ENCODE measurements around the gene MORC3. TPM values are rescaled to one million over a fixed set of nuclear protein-coding genes. Genes with fewer than 3 reads are reported as not detected.

Gene MORC3
- total RNA-seq, 3 donors from 2014 or later (not counting 1 experiment from before 2014, with no cell fraction given), result 59.7 to 74.1 (median 64.8) TPM

GRCh38 chr21:36402339-36402738 is 82.3 kb downstream of the MORC3 start:
- H3K4me1 ChIP-seq (ENCODE audit: control insufficient read depth, insufficient read depth, low read length), result peaks cover 7% of the 10 kb centered on the region
- no peak overlapping the region for H3K27ac Mint-ChIP-seq

GRCh38 chr21:36403713-36404112 is 83.7 kb downstream of the MORC3 start:
- H3K4me1 ChIP-seq (ENCODE audit: control insufficient read depth, insufficient read depth, low read length), result peaks cover 7% of the 10 kb centered on the region
- intact Hi-C loops (cut with micrococcal nuclease), result no loop called here
- peak in 1 of 2 donors; percentile 28 for DNase-seq
- Mint-ChIP-seq H3K4me3 (peak overlapping the region; percentile 45), H3K36me3 (no peaks in the 10 kb centered on the region), H3K4me1 (peaks cover 6 to 18% of the 10 kb centered on the region in 2 donors), H3K9me3 (no peaks in the 10 kb centered on the region), H3K27me3 (ENCODE audit: low read depth in 2 of 2) (no peaks in the 10 kb centered on the region), H3K27ac (peak overlapping the region in 1 of 2 donors; percentile 72)
- peak; percentile 90 to 99 (median 99) for ATAC-seq
- TF ChIP-seq CTCF (IDR thresholded peaks at IDR 0.05), result no peak
- no peaks in the 10 kb centered on the region for H3K9me3 ChIP-seq (ENCODE audit: control insufficient read depth, insufficient read depth, low read length)
- peaks cover 4% of the 10 kb centered on the region for H3K36me3 ChIP-seq (ENCODE audit: control insufficient read depth, insufficient read depth, low read length)
- 59% methylated on average over 5 of the region's 5 CpGs for WGBS (ENCODE audit: insufficient coverage)
- H3K27me3 ChIP-seq (ENCODE audit: control insufficient read depth, insufficient read depth, low read length), result no peaks in the 10 kb centered on the region
- H3K4me3 ChIP-seq (ENCODE audit: low read length), result no peak overlapping the region
- no peak overlapping the region for H3K27ac ChIP-seq (ENCODE audit: low read length)

More at GRCh38 chr21:36402339-36402738, 82.3 kb downstream of the MORC3 start:
- intact Hi-C loops (cut with micrococcal nuclease), result no loop called here
- DNase-seq (no peak), ATAC-seq (no peak)
- Mint-ChIP-seq H3K27me3 (ENCODE audit: low read depth in 2 of 2) (no peaks in the 10 kb centered on the region), H3K4me1 (peaks cover 6 to 13% of the 10 kb centered on the region in 2 donors), H3K9me3 (no peaks in the 10 kb centered on the region), H3K36me3 (no peaks in the 10 kb centered on the region), H3K4me3 (peak overlapping the region; percentile 17)
- Histone ChIP-seq H3K4me3 (ENCODE audit: low read length) (no peak overlapping the region), H3K27ac (ENCODE audit: low read length) (no peak overlapping the region), H3K9me3 (ENCODE audit: control insufficient read depth, insufficient read depth, low read length) (no peaks in the 10 kb centered on the region), H3K36me3 (ENCODE audit: control insufficient read depth, insufficient read depth, low read length) (peaks cover 4% of the 10 kb centered on the region), H3K27me3 (ENCODE audit: control insufficient read depth, insufficient read depth, low read length) (no peaks in the 10 kb centered on the region)
- WGBS (ENCODE audit: insufficient coverage), result no CpG with 5 or more reads among the region's 1 CpG
- TF ChIP-seq CTCF (IDR thresholded peaks at IDR 0.05), result no peak

DNA sequence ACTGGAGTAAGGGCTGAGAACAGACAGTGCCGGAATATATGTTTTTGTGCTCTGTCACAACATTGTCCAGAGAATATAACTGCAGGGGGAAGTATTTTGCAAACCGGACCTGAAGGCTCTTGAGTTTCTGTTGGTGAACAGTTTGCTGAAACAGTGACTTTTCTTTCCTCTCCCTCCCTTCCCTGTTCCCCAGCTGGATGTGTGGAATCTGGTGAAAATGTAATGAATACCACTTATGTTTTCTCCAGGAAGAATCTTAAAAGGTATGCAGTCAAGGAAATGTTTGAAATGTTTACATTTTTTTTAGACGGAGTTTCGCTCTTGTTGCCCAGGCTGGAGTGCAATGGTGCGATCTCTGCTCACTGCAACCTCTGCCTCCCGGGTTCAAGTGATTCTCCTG is 88.6 kb downstream of the MORC3 start:
- Histone ChIP-seq H3K4me3 (ENCODE audit: low read length) (no peak overlapping the region), H3K4me1 (ENCODE audit: control insufficient read depth, insufficient read depth, low read length) (peaks cover 5% of the 10 kb centered on the region), H3K27me3 (ENCODE audit: control insufficient read depth, insufficient read depth, low read length) (no peaks in the 10 kb centered on the region), H3K27ac (ENCODE audit: low read length) (no peak overlapping the region), H3K36me3 (ENCODE audit: control insufficient read depth, insufficient read depth, low read length) (peaks cover 4% of the 10 kb centered on the region), H3K9me3 (ENCODE audit: control insufficient read depth, insufficient read depth, low read length) (no peaks in the 10 kb centered on the region)
- Mint-ChIP-seq H3K4me3 (no peak overlapping the region), H3K36me3 (no peaks in the 10 kb centered on the region), H3K27ac (no peak overlapping the region), H3K27me3 (ENCODE audit: low read depth in 2 of 2) (no peaks in the 10 kb centered on the region), H3K4me1 (peaks cover 3 to 9% of the 10 kb centered on the region in 2 donors), H3K9me3 (no peaks in the 10 kb centered on the region)
- ATAC-seq (no peak), DNase-seq (no peak)
- intact Hi-C loops (cut with micrococcal nuclease), result no loop called here
- 99% methylated on average over 6 of the region's 6 CpGs for WGBS (ENCODE audit: insufficient coverage)
- TF ChIP-seq CTCF (IDR thresholded peaks at IDR 0.05), result no peak

DNA sequence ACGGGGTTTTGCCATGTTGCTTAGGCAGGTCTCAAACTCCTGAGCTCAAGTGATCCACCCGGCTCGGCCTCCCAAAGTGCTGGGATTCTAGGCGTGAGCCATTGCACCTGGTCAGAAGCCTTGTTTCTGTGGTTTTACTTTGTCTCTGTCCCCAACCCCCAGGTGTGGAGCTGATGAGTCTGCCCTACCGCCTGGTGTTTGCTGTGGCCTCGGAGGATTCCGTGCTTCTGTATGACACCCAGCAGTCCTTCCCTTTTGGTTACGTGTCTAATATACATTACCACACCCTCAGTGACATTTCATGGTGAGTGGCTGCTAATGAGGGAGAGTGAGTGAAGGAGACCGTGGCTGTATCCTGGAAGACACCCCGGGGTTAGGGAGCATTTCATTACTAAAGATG is 91.3 kb downstream of the MORC3 start:
- no peaks in the 10 kb centered on the region for H3K9me3 Mint-ChIP-seq
- TF ChIP-seq CTCF (IDR thresholded peaks at IDR 0.05), result no peak
- H3K36me3 ChIP-seq (ENCODE audit: control insufficient read depth, insufficient read depth, low read length), result peaks cover 6% of the 10 kb centered on the region
- H3K27me3 ChIP-seq (ENCODE audit: control insufficient read depth, insufficient read depth, low read length), result no peaks in the 10 kb centered on the region
- no peaks in the 10 kb centered on the region for H3K9me3 ChIP-seq (ENCODE audit: control insufficient read depth, insufficient read depth, low read length)
- H3K27ac Mint-ChIP-seq, result no peak overlapping the region
- peaks cover 3% of the 10 kb centered on the region for H3K36me3 Mint-ChIP-seq
- intact Hi-C loops (cut with micrococcal nuclease), result no loop called here
- H3K4me1 ChIP-seq (ENCODE audit: control insufficient read depth, insufficient read depth, low read length), result no peaks in the 10 kb centered on the region
- H3K4me1 Mint-ChIP-seq, result peaks cover 0 to 5% of the 10 kb centered on the region in 2 donors
- no peak overlapping the region for H3K4me3 Mint-ChIP-seq
- H3K4me3 ChIP-seq (ENCODE audit: low read length), result no peak overlapping the region
- no peak for ATAC-seq
- DNase-seq, result no peak
- WGBS (ENCODE audit: insufficient coverage), result 98% methylated on average over 9 of the region's 10 CpGs
- H3K27me3 Mint-ChIP-seq (ENCODE audit: low read depth in 2 of 2), result no peaks in the 10 kb centered on the region
- no peak overlapping the region for H3K27ac ChIP-seq (ENCODE audit: low read length)

All from natural killer cell (primary cell).